Measurements from ENCODE around the gene MAEA. TPM values are rescaled to one million over a fixed set of nuclear protein-coding genes. Genes with fewer than 3 reads are reported as not detected.
A peak's percentile ranks its signal among the peaks of the same experiment; 100 is the strongest.

MAEA gene
- 49.6 TPM for total RNA-seq
- long read RNA-seq, transcript MAEA-202 (9 exons, 2,222 nt), result major isoform, 148 of 182 reads
- long read RNA-seq, partial matches to known transcripts, result 8 of 182 reads
- long read RNA-seq, other reads (novel, unspliced or antisense), result 26 of 182 reads

- ATAC-seq (peak; percentile 97), DNase-seq (peak; percentile 98)
- intact Hi-C loops (cut with micrococcal nuclease), result no loop called here
These were observed at the start of gene MAEA for GRCh38 chr4:1289207-1290164. Gene MAEA, plus strand, starts transcription at chr4:1289891. Its CDS starts 23 bp downstream, at chr4:1289914.

DNA sequence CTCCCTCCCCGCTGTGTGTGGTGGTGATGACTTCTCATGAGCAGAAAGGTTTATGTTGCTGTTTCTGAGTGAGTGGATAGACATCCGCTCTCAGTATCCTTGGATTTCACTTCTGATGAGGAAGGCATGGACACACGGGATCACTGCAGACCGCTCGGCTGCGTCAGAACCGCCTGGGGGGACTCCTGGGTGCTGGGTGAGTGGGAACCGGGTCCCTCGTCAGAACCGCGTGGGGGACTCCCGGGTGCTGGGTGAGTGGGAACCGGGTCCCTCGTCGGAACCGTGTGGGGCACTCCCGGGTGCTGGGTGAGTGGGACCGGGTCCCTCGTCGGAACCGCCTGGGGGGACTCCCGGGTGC is 49.8 kb upstream of the MAEA start:
- intact Hi-C loops (cut with micrococcal nuclease), result no loop called here
- no peak for DNase-seq

GRCh38 chr4:1240721-1241465 is 48.8 kb upstream of the MAEA start:
- DNase-seq, result peak; percentile 26

More for the DNA sequence above, 49.8 kb upstream of the MAEA start:
- ATAC-seq, result no peak

GRCh38 chr4:1241466-1241935 is 48.2 kb upstream of the MAEA start:
- intact Hi-C loops (cut with micrococcal nuclease), result no loop called here
- DNase-seq (peak; percentile 26), ATAC-seq (no peak)

More at GRCh38 chr4:1240721-1241465, 48.8 kb upstream of the MAEA start:
- ATAC-seq, result no peak
- intact Hi-C loops (cut with micrococcal nuclease), result no loop called here

- no peak for ATAC-seq
- DNase-seq, result peak; percentile 30
- intact Hi-C loops (cut with micrococcal nuclease), result no loop called here
These were observed 47.7 kb upstream of the MAEA start for GRCh38 chr4:1241936-1242505.

DNA sequence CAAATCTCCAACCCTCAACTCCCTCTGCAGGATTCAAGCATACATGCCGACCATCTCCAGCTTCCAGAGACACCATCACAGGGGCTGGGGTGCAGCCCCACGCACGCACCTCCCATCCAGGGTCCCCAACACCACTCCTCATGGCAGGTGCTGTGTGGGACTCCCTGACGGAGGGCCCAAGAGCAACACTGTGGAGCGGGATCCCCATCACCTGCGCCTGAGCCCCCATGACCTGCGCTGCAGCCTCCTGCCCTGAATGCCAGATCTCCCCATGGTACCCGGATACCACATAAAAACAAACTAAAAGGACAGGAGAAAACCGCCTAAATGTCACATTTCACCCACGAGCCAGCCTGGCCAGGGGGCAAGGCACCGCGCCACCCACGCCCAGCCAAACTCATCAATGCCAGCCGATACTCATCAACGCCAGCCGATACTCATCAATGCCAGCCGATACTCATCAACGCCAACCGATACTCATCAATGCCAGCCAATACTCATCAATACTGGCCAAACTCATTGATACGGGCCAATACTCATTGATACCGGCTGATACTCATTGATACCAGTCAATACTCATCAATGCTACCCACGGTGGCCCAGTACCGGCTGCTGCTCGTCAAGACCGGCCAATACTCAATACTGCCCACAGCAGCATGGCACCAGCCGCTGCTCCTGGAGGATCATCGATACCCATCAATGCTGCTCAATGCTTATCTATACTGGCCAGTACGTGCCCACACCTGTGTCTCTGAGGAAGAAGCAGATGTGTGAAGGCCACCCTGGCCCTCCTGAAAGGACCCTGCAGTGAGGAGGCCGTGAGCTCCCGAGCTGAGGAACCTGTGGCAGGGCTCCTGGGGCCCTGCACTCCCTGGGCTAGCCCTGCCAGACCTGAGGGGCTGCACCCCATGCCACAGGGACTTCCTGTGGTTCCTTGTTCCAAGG is 46.9 kb upstream of the MAEA start:
- no peak for DNase-seq
- ATAC-seq, result no peak
- intact Hi-C loops (cut with micrococcal nuclease), result no loop called here

DNA sequence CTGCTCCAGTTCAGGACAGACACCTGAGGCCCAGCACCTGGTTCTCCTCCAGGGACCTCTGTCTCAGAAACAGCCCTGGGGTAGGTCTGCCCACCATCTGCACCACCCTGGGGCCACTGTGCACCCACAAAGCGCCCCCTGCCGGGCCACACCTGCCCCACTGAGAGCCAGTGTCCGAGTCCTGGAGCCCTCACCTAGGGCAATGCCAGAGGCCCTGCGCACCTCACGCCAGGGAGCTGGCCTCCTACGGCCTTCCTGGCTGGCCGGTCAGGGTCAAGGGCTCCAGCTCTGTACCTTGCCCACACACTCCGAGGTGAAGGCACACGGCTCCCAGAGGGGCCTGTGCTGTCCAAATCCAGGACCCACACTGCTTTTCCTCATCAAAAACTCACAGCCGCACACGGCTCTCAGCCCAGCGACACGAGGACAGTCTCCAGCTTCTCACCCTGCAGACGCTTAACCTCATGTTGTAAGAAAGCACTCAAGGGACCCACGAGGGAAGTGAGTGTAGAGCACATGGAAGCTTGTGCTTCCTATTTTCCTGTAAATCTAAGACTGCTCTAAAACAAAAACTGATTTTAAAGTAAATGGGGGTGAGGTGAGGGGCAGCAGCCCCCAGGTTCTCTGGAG is 46.1 kb upstream of the MAEA start:
- intact Hi-C loops (cut with micrococcal nuclease), result no loop called here
- DNase-seq, result peak; percentile 41

DNA sequence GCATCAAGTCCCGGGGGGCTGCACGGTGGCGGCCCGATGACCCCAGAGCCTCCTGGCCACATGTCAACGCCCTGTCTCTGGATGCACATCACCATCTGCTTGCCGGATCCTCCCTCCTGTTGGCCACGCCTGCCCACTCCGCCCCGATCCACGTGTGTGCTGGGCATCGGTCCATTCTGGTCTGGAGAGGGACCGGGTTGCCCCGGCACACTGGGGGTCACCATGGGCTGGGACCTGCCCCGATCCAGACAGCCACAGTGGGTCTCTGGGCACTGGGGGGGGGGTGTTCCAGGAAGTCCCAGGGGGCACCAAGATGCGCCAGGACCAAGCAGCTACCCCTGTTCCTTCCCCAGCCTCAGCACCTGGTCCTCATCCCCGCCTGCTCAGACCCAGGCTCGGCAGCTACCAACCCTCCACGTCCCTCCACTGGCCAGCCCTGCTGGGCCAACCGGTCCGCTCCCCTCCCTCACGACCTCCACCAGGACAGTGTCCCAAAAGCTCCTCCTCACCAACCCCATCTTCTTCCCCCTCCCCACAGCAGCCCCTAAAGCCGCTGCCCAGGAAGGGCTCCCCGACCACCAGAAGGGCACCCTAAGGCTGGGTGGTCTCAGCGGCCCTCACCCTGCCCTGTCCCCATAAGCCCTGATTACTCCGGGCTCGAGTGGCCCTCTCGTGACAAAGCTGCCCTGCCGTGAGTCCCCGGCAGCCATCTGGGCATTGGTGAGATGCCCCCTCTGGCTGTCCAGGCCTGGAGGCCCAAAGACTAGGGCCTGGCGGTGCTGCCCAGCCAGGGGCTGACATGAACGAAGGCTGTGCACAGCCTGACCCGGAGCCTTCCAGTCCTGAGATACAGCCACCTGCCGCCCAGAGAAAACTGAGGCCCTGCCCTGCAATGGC is 45.4 kb upstream of the MAEA start:
- DNase-seq (peak; percentile 69), ATAC-seq (peak; percentile 3)
- intact Hi-C loops (cut with micrococcal nuclease), result no loop called here

More for the DNA sequence above, 46.1 kb upstream of the MAEA start:
- ATAC-seq, result no peak

- no peak for ATAC-seq
- DNase-seq, result no peak
- intact Hi-C loops (cut with micrococcal nuclease), result no loop called here
These were observed 44.7 kb upstream of the MAEA start for GRCh38 chr4:1244978-1245471.

- intact Hi-C loops (cut with micrococcal nuclease), result no loop called here
- DNase-seq (peak; percentile 26), ATAC-seq (no peak)
These were observed 44.1 kb upstream of the MAEA start for GRCh38 chr4:1245481-1246051.

DNA sequence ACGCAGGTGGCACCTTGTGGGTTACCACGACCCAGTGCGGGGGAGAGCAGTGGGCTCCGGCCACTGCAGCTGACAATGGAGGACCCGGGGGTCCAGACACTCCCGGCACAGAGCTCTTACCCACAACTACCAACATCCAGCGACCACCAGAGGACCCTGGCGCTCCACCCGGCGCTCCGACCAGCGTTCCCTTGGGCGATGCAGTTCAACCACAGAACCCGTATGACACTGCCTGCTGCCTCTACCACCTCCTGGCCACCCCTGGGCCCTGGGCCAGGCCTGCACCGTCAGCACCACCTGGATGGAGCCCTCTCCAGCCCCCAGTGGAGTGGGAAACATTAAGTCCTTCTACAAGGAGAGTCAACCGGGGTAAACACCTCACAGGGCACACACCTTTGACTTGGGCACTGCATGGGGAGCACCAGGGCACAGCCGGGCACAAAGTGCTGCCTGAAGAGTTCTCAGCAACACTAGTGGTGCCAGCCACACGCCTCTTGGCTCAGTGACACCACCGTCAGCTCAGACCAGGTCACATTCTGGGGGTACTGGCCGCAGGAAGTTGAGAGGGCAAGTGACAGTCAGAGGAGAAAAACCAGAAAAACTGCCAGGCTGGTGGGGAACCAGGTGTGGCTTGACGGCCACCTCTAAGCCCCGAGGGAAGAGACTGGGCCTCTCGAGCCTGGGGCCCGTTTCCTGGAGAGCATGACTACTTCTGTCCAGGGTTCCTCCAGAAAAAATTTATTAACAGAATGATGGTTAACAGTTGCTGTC is 43.4 kb upstream of the MAEA start:
- peak; percentile 50 for DNase-seq
- intact Hi-C loops (cut with micrococcal nuclease), result no loop called here
- no peak for ATAC-seq

DNA sequence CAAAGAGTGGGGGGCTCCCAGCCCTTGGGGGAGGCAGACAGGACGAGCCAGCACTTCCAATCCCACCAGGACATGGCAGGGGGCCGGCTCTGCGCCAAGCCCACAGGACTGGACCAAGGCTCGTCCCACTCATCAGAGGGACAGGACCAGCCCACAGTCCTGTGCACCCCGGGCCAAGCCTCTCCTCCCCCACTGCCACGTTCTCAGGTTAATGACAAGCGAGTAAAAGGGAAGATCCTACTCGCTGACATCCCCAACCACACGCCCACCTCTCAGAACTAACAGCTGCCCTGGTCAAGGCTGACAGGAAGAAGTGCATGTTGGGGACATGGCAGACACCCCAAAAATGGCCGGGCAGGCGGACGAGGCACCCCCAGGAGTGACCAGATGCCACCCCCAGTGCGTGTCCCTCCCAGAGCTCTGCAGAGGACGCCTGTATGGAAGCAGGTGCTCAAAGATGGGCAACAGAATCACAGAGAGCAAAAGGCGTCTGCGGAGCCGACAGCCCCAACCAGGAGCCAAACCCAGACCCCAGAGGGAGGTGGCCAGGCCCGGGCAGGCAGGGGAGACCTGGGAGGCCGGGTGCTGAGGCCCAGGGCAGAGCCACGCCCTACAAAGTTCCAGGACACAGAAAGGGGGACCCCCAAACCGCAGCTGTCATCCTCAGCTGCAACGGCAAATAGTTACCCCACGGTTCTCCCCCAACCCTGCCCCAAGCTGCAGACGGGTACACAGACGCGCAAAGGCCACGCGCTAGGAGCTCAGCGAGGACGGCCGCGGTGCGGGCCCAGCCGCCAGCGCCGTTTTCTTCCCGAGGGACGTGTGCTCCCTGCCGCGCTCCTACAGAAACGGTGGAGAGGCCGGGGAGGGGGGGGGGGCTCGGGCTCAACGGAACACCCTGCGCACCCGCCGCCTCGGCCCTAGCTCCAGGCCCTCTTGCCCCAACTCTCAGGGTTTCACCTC is 42.5 kb upstream of the MAEA start:
- peak; percentile 0 for ATAC-seq
- DNase-seq, result peak; percentile 45
- intact Hi-C loops (cut with micrococcal nuclease), result no loop called here

DNA sequence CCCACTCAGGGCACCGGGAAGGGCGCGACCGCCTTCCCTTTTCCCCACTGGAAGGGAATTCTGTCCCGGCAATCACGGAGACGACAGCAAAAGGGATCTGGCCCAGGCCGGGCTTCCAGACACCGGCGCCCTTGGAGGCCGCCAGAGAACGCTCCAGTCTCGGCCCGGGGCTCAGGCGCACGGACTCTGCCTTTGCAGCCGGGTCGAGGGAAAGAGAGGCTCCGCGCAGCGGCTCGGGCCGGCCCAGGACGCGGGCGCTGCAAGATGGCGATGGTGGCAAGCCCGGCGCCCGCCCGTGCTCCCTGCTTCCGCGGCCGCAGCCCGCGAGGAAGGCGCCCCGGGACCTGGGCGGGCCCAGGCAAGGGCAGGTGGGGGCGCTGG is 41.8 kb upstream of the MAEA start:
- no peak for DNase-seq
- ATAC-seq, result no peak
- intact Hi-C loops (cut with micrococcal nuclease), result no loop called here

DNA sequence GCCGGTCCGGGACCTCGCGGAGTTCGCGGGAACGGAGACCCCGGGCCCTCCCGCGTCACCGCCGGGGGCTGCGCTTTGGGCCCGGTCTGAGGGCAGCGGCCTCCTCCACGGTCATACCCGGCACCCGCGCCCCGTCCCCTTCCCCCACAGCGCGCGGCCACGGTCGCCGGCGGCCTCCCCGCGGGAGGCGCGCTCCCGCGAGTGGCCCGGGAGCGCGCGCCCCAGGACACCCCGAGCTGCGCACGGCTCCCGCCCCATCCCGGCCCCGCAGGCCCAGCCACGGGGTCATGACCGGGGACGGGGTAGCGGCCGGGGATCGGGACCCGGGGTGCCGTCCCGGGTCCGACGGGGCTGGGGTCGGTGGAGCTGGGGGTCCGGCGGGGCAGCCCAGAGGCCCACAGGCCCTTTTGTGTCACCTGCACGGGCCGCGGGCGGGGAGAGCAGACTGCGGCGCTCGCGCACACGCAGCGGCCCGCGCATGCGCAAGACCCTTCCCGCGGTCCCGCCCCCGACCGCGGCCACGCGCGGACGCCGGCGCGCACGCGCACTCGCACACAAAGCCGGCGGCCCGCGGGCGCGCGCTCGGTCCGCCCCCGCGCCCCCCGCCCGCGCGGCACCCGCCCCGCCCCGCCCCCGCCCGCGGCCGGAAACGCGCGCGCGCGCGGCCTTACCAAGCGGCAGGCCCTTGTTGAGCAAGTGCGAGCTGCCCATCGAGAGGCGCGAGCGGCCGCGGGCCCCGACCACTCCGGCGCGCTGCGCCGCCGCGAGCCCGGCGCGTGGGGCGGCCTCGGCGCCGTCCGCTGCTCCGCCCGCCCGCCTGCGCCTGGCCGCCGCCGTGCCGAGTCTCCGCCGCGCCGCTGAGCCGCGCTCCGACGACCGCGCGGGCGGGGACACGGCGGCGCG is 41.2 kb upstream of the MAEA start, which contains the start of gene CTBP1:
Gene CTBP1 (minus strand): TSS at position 886 of the 903 bp plus-strand sequence. CDS start 7,799 bp downstream, outside the sequence.
- ATAC-seq, result peak; percentile 81
- intact Hi-C loops (cut with micrococcal nuclease), result no loop called here
- DNase-seq, result peak; percentile 92
